GM21515 (cell line): Measurements from ENCODE around the gene SLC6A19.

Experiments
- ATAC-seq: cut with Tn5 transposase; IDR thresholded peaks from one replicate; pipeline ENCODE4 v1.9.1; 2021; ENCODE audit not compliant: unreplicated experiment

SLC6A19 gene

GRCh38 chr5:1208221-1208742, 6.9 kb downstream of the SLC6A19 start:
- no peak for ATAC-seq

- no peak for ATAC-seq
Measured at GRCh38 chr5:1208743-1209488, 7.5 kb downstream of the SLC6A19 start.

GRCh38 chr5:1209489-1209852, 8.1 kb downstream of the SLC6A19 start:
- no peak for ATAC-seq

GRCh38 chr5:1209896-1210776, 8.7 kb downstream of the SLC6A19 start:
- ATAC-seq = no peak

- no peak for ATAC-seq
Measured at GRCh38 chr5:1210832-1211251, 9.4 kb downstream of the SLC6A19 start.

- no peak for ATAC-seq
Measured at GRCh38 chr5:1211701-1212100, 10.3 kb downstream of the SLC6A19 start.

GRCh38 chr5:1212271-1212670, 10.9 kb downstream of the SLC6A19 start:
- no peak for ATAC-seq

- ATAC-seq = no peak
Measured at GRCh38 chr5:1212881-1213280, 11.5 kb downstream of the SLC6A19 start.

- no peak for ATAC-seq
Measured at GRCh38 chr5:1213508-1214162, 12.2 kb downstream of the SLC6A19 start.

GRCh38 chr5:1214163-1214935, 13.0 kb downstream of the SLC6A19 start:
- ATAC-seq = no peak

- ATAC-seq = no peak
Measured at GRCh38 chr5:1214936-1215220, 13.5 kb downstream of the SLC6A19 start.

GRCh38 chr5:1215320-1216096, 14.1 kb downstream of the SLC6A19 start:
- ATAC-seq = no peak

GRCh38 chr5:1216211-1216917, 15.0 kb downstream of the SLC6A19 start:
- ATAC-seq = no peak

GRCh38 chr5:1216918-1217295, 15.5 kb downstream of the SLC6A19 start:
- ATAC-seq = no peak

- ATAC-seq = no peak
Measured at GRCh38 chr5:1217596-1218206, 16.3 kb downstream of the SLC6A19 start.

- no peak for ATAC-seq
Measured at GRCh38 chr5:1218351-1219080, 17.1 kb downstream of the SLC6A19 start.

GRCh38 chr5:1219098-1219767, 17.8 kb downstream of the SLC6A19 start:
- no peak for ATAC-seq

- ATAC-seq = no peak
Measured at GRCh38 chr5:1219768-1220100, 18.3 kb downstream of the SLC6A19 start.
